ENCODE measurements around the gene COL4A1.

COL4A1 gene

DNA sequence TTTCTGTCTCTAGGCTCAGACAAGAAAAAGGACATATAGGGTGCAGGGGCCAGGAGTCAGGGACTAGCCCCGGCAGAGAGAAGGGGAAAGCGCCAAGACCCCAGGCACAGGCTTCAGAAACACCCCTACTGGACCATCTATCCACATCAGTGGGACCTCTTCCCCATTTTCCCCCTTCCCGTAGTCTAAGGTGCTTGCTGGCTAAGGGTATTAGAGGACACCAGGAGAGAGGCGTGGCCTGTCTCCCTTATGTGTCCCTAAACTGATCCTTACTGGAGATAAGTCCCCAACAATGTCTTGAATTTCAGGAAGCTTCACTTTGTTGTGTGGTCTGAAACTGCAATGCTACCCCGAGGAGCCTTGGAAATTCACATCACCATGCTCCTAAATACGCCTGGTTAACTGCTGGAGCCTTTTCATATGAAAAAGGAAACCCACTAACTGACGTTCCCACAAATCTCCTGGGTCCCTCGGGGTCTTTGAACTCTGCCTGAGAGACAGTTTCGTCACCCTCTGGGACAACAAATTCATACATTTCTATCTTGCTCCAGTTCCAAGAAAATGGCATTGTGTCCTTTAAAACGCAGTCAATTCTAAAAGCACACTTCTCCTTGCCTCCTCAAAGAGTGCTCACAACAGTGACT lies 197.7 kb downstream of the COL4A1 start:
- no peak for DNase-seq (ENCODE audit: extremely low read depth, low read depth)
- TF ChIP-seq, protein P1, sequence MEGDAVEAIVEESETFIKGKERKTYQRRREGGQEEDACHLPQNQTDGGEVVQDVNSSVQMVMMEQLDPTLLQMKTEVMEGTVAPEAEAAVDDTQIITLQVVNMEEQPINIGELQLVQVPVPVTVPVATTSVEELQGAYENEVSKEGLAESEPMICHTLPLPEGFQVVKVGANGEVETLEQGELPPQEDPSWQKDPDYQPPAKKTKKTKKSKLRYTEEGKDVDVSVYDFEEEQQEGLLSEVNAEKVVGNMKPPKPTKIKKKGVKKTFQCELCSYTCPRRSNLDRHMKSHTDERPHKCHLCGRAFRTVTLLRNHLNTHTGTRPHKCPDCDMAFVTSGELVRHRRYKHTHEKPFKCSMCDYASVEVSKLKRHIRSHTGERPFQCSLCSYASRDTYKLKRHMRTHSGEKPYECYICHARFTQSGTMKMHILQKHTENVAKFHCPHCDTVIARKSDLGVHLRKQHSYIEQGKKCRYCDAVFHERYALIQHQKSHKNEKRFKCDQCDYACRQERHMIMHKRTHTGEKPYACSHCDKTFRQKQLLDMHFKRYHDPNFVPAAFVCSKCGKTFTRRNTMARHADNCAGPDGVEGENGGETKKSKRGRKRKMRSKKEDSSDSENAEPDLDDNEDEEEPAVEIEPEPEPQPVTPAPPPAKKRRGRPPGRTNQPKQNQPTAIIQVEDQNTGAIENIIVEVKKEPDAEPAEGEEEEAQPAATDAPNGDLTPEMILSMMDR (IDR thresholded peaks at IDR 0.05; ENCODE audit: low read depth, low read length), result no peak

DNA sequence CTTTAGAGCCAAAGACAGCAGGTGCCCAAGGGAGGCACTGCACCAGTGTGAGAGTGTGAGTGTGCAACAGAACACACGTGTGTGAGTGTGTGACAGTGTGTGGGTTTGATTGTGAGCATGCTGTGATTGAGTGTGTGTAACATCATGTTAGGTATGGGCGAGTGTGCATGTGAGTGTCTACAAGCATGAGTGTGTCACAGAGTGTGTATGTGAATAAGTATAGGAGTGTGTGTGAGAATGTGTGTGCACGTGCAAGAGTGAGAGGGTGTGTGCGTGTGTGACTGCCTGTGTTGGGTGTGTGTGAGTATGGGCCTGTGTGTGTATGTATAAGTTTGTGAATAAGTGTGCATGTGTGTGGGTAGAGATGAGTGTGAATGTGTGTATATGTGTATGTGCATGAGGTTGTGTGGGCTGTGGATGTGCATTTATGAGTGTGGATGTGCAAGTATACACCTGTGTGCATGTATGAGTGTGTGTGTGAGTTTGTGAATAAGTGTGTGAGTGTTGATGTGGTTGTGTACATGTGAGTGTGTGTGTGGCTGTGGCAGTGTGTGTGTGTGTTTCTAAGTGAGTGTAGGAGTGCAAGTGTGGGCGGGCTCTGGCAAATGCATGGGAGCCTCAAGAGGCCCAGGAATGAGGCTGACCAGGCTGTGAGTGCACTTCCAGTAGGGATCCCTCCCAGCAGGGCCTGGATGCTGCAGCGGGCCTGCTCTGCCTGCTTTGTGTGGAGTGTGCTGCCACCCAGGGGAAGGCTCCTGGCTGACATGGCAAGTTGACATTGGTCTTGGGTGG lies 198.4 kb downstream of the COL4A1 start:
- peak; percentile 71 for DNase-seq (ENCODE audit: extremely low read depth, low read depth)
- TF ChIP-seq, protein P1 (IDR thresholded peaks at IDR 0.05; ENCODE audit: low read depth, low read length), result peak; percentile 89

DNA sequence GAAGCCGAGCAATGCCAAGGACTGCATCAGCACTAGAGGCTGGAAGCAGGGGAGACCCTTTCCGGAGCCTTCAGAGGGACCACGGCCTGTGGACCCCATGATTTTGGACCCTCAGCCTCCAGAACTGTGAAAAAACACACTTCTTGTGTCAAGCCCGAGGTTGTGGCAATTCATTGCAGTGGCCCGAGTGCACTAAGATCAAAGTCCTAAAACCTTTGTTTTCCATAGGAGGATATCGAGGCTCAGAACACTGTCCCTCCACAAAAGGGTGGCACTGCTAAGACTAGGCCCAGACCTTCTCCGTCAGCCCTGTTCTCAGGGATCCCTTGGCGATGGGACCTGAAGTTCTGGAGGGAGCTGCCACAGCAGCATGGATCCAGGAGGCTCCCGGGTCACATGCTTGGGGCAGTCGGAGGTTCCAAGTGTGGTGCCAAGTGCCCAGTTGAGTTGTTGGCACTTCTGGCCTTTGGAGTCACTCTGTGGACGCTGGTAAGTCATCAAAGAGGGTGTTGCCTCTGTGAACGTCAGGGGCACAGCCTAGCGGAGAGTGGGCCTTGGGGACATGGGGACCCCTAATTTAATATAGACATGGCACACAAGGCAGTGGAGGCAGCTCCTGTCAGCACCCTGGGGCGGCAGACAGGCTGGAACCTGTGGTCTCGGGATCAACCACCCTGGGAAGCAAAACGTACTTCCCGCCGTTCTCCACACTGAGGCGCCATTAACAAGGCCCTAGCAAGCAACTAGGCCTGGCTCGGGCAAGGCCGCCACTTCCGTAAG lies 199.2 kb downstream of the COL4A1 start:
- TF ChIP-seq, protein P1 (IDR thresholded peaks at IDR 0.05; ENCODE audit: low read depth, low read length), result no peak; the same call in 1 of the 2 replicates
- DNase-seq (ENCODE audit: extremely low read depth, low read depth), result no peak

DNA sequence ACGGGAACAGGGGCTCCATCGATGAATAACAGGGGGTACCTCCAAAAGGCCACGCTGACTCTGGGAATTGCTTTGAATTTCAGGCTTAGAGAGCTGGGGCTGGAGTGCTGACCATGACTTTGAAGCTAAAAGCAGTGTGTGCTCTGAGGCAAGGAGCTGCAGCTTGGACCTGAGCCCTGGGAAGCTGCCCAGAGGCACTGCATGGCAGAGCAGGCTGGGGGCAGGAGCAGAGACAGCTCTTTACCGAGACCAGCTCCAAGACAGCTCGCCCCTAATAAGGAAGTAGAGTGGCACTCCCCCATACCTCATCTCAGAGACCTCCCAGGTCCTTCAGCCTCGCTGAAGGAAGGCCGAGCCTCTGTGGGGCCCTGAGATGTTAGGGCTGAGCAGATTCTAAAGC lies 200.2 kb downstream of the COL4A1 start:
- peak; percentile 22 for DNase-seq (ENCODE audit: extremely low read depth, low read depth)
- TF ChIP-seq, protein P1 (IDR thresholded peaks at IDR 0.05; ENCODE audit: low read depth, low read length), result no peak

DNA sequence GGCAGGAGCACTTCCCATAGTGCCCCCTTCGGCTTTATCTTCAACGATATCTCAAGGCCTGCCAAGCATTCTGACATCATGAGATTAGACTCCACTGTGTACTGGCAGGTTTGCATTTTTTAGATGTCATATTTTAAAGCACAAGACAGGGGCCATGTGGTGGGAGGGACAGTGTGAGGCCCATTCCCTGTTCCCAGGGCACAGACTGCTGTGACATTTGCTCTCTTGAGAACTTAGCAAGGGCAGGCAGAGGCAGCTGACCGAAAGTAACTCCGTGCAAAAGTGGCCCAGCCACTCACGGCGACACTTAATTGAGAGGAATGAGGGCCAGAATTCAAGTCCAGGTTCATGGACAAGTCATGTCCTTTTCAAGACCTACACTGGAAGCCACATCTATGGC lies 201.8 kb downstream of the COL4A1 start:
- no peak for DNase-seq (ENCODE audit: extremely low read depth, low read depth)
- TF ChIP-seq, protein P1 (IDR thresholded peaks at IDR 0.05; ENCODE audit: low read depth, low read length), result no peak

DNA sequence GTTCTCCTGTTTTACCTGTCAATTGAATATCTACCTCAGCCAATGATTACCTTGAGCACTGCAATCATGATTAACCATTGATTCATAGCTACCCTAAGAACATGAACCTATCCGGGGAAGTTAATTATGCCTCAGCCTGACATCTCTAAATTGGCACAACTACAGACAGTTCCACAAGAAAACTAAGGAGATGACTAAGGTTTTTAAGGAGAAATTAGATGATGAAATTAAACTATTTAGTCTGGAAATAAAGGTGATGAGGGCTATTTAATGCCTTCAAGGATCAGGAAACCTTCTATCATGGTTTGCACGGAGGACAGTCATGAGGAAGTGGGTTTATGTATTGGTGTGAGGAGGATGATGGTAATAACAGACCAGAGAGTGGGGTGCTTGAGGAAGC lies 203.4 kb downstream of the COL4A1 start:
- TF ChIP-seq, protein P1 (IDR thresholded peaks at IDR 0.05; ENCODE audit: low read depth, low read length), result no peak
- no peak for DNase-seq (ENCODE audit: extremely low read depth, low read depth)

DNA sequence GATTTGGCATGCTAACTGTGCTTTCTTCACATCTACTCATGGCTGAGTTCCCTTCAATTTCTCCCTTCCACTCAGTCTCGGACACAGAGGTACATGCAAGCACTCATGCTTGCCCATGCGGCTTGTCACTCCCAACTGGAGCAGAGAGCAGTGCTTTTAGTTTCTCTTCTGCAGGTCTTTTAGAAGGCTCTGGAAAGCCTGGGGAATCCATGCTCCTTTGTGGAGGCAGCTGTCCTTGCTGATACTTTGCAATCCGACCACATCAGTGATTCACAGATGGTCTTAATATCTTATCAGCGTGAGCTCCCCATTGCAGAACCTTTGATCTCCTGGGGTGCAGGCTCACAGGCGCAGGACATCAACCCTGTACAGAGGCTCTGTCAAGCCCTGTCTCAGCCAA lies 203.9 kb downstream of the COL4A1 start:
- TF ChIP-seq, protein P1 (IDR thresholded peaks at IDR 0.05; ENCODE audit: low read depth, low read length), result no peak
- no peak for DNase-seq (ENCODE audit: extremely low read depth, low read depth)
